Ramos (cell line): ENCODE data around the gene ATP13A3.

Experiments
- in situ Hi-C: fragments of 300-500 bp; cut with MboI; formaldehyde crosslinking; loops from one replicate; pipeline ENCODE4 v1.14.3; 2022; ENCODE audit warnings: low sequenced_read_pairs; ENCODE audit not compliant: unreplicated experiment

The ATP13A3 gene

GRCh38 chr3:194380326-194380725 lies 106.5 kb downstream of the ATP13A3 start:
- in situ Hi-C loops: no loop called here

GRCh38 chr3:194379651-194380050 lies 107.2 kb downstream of the ATP13A3 start:
- in situ Hi-C loops: no loop called here

- in situ Hi-C loops: no loop called here
Measured at GRCh38 chr3:194379231-194379630, 107.6 kb downstream of the ATP13A3 start.

GRCh38 chr3:194377708-194378107 lies 109.1 kb downstream of the ATP13A3 start:
- in situ Hi-C loops: no loop called here

GRCh38 chr3:194376241-194376560 lies 110.6 kb downstream of the ATP13A3 start:
- in situ Hi-C loops: no loop called here

- in situ Hi-C loops: no loop called here
Measured at GRCh38 chr3:194375473-194376240, 111.1 kb downstream of the ATP13A3 start.

GRCh38 chr3:194374935-194375334 lies 111.9 kb downstream of the ATP13A3 start:
- in situ Hi-C loops: no loop called here

GRCh38 chr3:194373899-194374298 lies 112.9 kb downstream of the ATP13A3 start:
- in situ Hi-C loops: no loop called here

GRCh38 chr3:194373028-194373427 lies 113.8 kb downstream of the ATP13A3 start:
- in situ Hi-C loops: no loop called here

GRCh38 chr3:194370753-194371152 lies 116.0 kb downstream of the ATP13A3 start:
- in situ Hi-C loops: no loop called here

GRCh38 chr3:194369522-194370279 lies 117.1 kb downstream of the ATP13A3 start, which contains the start of gene LRRC15:
TSS of gene LRRC15 (minus strand) at chr3:194369743. CDS start at chr3:194361043, 8,700 bp downstream.
- in situ Hi-C loops: no loop called here

- in situ Hi-C loops: no loop called here
Measured at GRCh38 chr3:194368918-194369317, 117.9 kb downstream of the ATP13A3 start.

GRCh38 chr3:194367992-194368841 lies 118.6 kb downstream of the ATP13A3 start:
- in situ Hi-C loops: no loop called here

- in situ Hi-C loops: no loop called here
Measured at GRCh38 chr3:194365978-194366490, 120.8 kb downstream of the ATP13A3 start.

GRCh38 chr3:194365526-194365925 lies 121.3 kb downstream of the ATP13A3 start:
- in situ Hi-C loops: no loop called here

- in situ Hi-C loops: no loop called here
Measured at GRCh38 chr3:194364652-194365434, 122.0 kb downstream of the ATP13A3 start.

- in situ Hi-C loops: no loop called here
Measured at GRCh38 chr3:194364314-194364651, 122.5 kb downstream of the ATP13A3 start.

- in situ Hi-C loops: no loop called here
Measured at GRCh38 chr3:194360568-194360967, 126.2 kb downstream of the ATP13A3 start.

- in situ Hi-C loops: no loop called here
Measured at GRCh38 chr3:194357681-194358080, 129.1 kb downstream of the ATP13A3 start.

- in situ Hi-C loops: no loop called here
Measured at GRCh38 chr3:194355379-194355778, 131.4 kb downstream of the ATP13A3 start.
